ENCODE data around the gene JTB. TPM values are rescaled to one million over a fixed set of nuclear protein-coding genes. Genes with fewer than 3 reads are reported as not detected.
"Not testable (repeated sequence)": the region's sequence is repeated elsewhere in the genome, so short reads cannot be mapped to it uniquely, and the experiment has no call there.

Gene JTB
- total RNA-seq, 2 donors from 2014 or later, result 168 to 248 TPM

DNA sequence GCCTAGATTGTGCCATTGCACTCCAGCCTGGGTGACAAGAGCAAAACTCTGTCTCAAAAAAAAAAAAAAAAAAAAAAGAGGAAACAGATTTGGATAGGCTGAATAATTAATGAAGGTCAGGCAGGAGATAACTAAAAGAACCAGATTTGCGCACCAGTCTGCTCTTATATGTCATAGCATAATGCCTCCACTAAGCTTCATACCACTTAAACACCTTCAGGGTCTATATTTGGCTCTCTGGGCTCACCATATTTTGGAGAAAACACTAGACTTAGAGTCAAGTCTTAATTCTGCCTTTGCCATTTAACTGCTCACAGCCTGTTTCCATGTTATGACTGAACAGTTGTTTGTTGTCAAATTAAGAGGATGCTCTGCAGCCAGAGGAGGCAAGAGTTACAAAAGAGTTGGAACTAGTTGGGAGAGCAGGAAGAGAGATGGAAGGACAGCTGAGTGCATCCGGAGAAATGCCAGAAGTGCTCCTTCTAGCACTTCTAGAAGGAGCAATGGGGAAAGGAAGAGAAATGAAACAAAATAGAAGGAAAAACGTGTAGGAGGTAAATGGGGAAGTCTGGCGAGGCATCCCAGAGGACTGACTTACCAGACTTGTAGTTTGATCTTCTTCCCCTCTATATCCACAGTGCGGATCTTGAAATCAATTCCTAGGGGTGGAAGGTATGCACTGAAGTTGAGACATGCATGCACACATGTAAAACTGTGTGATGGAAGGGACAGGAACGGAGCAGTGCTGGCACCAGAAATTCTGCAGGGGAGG lies 6.8 kb upstream of the JTB start:
- TF ChIP-seq, protein P1, sequence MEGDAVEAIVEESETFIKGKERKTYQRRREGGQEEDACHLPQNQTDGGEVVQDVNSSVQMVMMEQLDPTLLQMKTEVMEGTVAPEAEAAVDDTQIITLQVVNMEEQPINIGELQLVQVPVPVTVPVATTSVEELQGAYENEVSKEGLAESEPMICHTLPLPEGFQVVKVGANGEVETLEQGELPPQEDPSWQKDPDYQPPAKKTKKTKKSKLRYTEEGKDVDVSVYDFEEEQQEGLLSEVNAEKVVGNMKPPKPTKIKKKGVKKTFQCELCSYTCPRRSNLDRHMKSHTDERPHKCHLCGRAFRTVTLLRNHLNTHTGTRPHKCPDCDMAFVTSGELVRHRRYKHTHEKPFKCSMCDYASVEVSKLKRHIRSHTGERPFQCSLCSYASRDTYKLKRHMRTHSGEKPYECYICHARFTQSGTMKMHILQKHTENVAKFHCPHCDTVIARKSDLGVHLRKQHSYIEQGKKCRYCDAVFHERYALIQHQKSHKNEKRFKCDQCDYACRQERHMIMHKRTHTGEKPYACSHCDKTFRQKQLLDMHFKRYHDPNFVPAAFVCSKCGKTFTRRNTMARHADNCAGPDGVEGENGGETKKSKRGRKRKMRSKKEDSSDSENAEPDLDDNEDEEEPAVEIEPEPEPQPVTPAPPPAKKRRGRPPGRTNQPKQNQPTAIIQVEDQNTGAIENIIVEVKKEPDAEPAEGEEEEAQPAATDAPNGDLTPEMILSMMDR (IDR thresholded peaks at IDR 0.05), result no peak
- peak overlapping the region in 1 of 2 donors; percentile 64 for H3K4me3 ChIP-seq
- H3K9me3 ChIP-seq, result no peaks in the 10 kb centered on the region
- peaks cover 0 to 26% of the 10 kb centered on the region in 2 donors for H3K4me1 ChIP-seq
- no peak for DNase-seq (ENCODE audit: low spot score)
- no peaks in the 10 kb centered on the region for H3K27me3 ChIP-seq
- no peaks in the 10 kb centered on the region for H3K36me3 ChIP-seq
- H3K27ac ChIP-seq, result peak overlapping the region in 1 of 2 donors; percentile 85

DNA sequence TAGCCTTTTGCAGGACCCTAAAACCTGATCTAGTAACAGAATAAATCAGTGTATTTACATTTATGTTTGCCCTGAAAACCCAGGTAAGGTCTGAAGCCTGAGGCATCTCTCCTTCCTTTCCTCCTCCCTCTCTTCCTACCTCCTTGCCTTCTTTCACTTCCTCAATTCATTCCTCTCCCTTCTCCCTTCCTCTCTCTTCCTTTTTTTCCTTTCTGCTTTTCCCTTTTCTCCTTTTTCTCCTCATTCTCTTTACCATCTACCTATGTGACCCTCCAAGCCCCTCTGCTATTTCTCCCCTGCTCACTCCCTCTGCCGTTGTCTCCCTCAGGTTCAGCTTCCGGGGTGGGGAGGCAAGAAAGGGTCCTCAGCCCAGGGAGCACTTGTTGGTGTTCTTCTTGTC lies 4.3 kb upstream of the JTB start:
- H3K27ac ChIP-seq, result not testable (repeated sequence)

DNA sequence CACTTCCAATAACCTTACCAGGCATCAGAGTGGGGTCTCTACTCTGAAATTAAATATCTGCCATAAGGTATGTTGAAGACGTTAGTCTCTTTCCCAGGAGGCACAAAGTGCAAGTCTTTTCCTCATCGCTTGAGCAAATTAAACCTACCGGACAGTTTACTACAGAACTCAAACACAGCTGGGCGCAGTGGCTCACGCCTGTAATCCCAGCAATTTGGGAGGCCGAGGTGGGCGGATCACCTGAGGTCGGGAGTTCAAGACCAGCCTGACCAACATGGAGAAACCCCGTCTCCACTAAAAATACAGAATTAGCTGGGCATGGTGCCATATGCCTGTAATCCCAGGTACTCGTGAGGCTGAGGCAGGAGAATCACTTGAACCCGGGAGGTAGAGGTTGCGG lies 1.6 kb upstream of the JTB start:
- H3K4me3 ChIP-seq, result not testable (repeated sequence)

More for the DNA sequence above, 4.3 kb upstream of the JTB start:
- peaks cover 0 to 33% of the 10 kb centered on the region in 2 donors for H3K4me1 ChIP-seq
- not testable (repeated sequence) for H3K36me3 ChIP-seq; H3K4me3 ChIP-seq; DNase-seq (ENCODE audit: low spot score); H3K27me3 ChIP-seq; H3K9me3 ChIP-seq

DNA sequence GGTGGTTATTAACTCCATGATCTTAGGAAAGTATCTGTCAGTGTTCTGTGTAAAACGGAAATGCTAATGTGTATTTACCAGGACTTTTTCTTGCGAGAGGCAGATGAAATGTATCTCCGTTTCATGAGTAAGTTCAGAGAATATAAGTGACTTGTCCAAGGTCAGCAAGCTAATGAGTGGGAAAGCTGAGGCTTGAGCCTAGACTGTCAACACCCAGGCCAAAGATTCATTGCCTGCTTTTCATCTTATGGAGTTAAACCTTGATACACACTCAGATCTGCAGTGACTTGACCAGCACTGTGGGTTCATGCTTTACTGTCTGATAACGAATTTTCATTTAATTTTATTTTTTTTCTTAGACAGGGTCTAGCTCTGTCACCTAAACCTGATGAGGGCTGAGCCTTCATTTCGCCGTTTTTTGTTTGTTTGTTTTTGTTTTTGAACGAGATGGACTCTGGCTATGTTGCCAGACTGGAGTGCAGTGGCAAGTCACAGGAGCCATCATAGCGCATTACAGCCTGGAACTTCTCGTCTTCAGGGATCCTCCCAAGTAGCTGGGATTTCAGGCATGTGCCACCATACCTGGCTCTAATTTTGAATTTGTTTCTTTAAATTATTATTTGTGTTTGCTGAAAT lies 918 bp upstream of the JTB start:
- H3K27ac ChIP-seq, result peak overlapping the region; percentile 94 to 96
- peaks cover 0 to 23% of the 10 kb centered on the region in 2 donors for H3K4me1 ChIP-seq
- TF ChIP-seq, protein P1 (IDR thresholded peaks at IDR 0.05), result no peak
- peaks cover 27% of the 10 kb centered on the region for H3K36me3 ChIP-seq
- no peak for DNase-seq (ENCODE audit: low spot score)
- H3K27me3 ChIP-seq, result no peaks in the 10 kb centered on the region
- H3K4me3 ChIP-seq, result peak overlapping the region; percentile 93 to 98
- H3K9me3 ChIP-seq, result no peaks in the 10 kb centered on the region

More for the DNA sequence above, 1.6 kb upstream of the JTB start:
- not testable (repeated sequence) for H3K27me3 ChIP-seq; DNase-seq (ENCODE audit: low spot score); H3K9me3 ChIP-seq; H3K27ac ChIP-seq
- Histone ChIP-seq H3K36me3 (peaks cover 20% of the 10 kb centered on the region), H3K4me1 (peaks cover 0 to 23% of the 10 kb centered on the region in 2 donors)

DNA sequence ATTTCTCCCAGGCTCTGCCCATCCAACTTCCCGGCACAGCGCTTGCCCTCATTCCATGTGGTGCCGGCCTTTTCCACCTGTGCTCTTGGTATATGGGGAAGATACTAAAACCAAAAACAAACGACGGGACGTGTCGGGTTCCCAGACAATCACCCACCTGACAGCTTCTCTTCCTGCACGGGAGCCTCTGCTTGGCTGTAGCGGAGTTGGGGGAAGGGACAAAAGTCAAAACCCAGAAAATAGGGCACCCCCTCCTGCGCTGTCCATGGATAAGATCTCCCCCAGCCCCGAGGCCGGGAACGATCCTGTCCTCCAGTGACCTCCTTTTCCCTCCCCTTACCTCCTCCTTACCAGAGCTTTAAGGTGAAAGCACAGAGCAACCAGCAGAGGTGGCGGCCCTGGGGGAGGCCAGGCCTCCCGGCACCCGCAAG lies 640 bp downstream of the JTB start:
- H3K9me3 ChIP-seq, result no peaks in the 10 kb centered on the region
- H3K27ac ChIP-seq, result peak overlapping the region; percentile 94 to 96
- H3K4me3 ChIP-seq, result peak overlapping the region; percentile 93 to 98
- peaks cover 30% of the 10 kb centered on the region for H3K36me3 ChIP-seq
- no peak for DNase-seq (ENCODE audit: low spot score)
- TF ChIP-seq, protein P1 (IDR thresholded peaks at IDR 0.05), result no peak
- no peaks in the 10 kb centered on the region for H3K27me3 ChIP-seq
- peaks cover 0 to 23% of the 10 kb centered on the region in 2 donors for H3K4me1 ChIP-seq

DNA sequence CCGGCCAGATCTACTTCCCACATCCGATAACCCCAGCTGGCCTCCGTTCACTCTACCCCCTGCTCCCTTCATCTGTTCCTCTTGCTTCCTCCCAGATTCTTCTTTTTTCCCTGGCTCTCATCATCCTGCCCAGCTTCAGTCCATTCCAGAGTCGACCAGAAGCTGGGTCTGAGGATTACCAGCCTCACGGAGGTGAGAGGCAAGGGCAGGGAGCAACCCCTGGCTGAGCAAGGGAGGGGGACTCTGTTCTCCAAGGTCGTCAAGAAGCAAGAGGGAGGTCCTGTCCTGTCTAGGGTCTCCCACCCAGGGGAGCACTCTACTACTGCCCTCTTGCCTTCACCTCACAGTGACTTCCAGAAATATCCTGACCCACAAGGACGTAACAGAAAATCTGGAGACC lies 3.9 kb downstream of the JTB start:
- DNase-seq (ENCODE audit: low spot score), result no peak
- Histone ChIP-seq H3K9me3 (no peaks in the 10 kb centered on the region), H3K4me1 (peaks cover 0 to 25% of the 10 kb centered on the region in 2 donors), H3K27me3 (no peaks in the 10 kb centered on the region), H3K4me3 (no peak overlapping the region), H3K27ac (no peak overlapping the region), H3K36me3 (peaks cover 30% of the 10 kb centered on the region)
- TF ChIP-seq, protein P1 (IDR thresholded peaks at IDR 0.05), result no peak
